Stimulated activated naive CD8-positive, alpha-beta T cell treated with anti-CD3 and anti-CD28 coated beads, Interleukin-15, Interleukin-2, amounts not matched to agents 100 ng/mL and 50 ng/mL, for 24 hours (primary cell): ENCODE measurements around the gene DLGAP1.

Experiments used
- H3K27ac Mint-ChIP-seq: one replicate; pipeline ENCODE4 v1.8.0; 2021; ENCODE audit warnings: mild to moderate bottlenecking, mixed read lengths
- H3K27me3 Mint-ChIP-seq: one replicate; pipeline ENCODE4 v1.8.0; 2021; ENCODE audit warnings: mixed read lengths
- H3K36me3 Mint-ChIP-seq: one replicate; pipeline ENCODE4 v1.8.0; 2021; ENCODE audit warnings: low read depth, mixed read lengths
- H3K4me1 Mint-ChIP-seq: one replicate; pipeline ENCODE4 v1.8.0; 2021; ENCODE audit warnings: low read depth, mixed read lengths
- H3K4me3 Mint-ChIP-seq: one replicate; pipeline ENCODE4 v1.8.0; 2021; ENCODE audit warnings: mild to moderate bottlenecking, mixed read lengths
- H3K9me3 Mint-ChIP-seq: one replicate; pipeline ENCODE4 v1.8.0; 2021; ENCODE audit warnings: mixed read lengths

The DLGAP1 gene

GRCh38 chr18:3451989-3452749 is 1002.9 kb downstream of the DLGAP1 start:
- Mint-ChIP-seq H3K9me3 (no peaks in the 10 kb centered on the region), H3K27me3 (no peaks in the 10 kb centered on the region), H3K4me1 (peaks cover 68% of the 10 kb centered on the region), H3K27ac (peak overlapping the region; percentile 100), H3K4me3 (peak overlapping the region; percentile 91), H3K36me3 (peaks cover 39% of the 10 kb centered on the region)

DNA sequence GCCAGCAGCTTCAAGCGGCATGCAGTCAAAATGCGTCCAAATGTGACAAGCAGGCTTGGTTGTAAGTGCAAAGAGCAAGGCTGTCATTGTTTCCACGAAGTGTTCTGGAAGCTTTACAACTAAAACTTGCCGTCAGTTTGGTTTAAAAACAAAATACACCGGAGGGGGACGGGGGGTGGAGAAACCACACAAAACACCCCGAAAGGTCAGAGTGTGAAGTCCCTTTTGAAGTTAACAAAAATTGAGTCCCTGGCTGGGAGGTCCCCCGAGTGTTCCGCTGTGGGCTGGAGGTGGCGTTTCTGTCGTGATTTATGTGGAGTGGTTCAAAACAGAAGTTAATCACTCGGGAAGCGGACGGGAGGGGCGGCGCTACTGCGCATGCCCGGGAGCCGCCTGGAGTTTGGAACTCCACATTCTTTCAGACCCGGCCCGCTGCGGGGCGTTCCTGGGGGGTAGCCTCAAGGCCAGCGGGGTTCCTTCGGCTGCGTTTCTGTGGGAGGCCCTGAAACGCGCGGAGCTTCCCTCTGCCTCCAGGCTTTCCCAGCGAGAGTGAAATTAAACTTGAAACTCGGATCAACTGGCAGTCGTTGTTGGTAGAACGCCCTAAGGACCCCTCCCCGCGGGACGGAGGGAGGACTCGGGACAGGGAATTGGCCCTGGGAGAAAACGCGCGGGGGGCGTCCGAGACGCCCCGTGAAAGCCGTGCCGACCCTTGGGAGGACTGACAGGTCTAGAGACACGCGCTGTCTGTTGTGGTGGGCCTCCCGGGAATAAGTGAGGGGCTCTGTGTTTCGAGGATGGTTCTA is 1003.7 kb downstream of the DLGAP1 start:
- peaks cover 32% of the 10 kb centered on the region for H3K36me3 Mint-ChIP-seq
- H3K9me3 Mint-ChIP-seq = no peaks in the 10 kb centered on the region
- peak overlapping the region; percentile 100 for H3K27ac Mint-ChIP-seq
- H3K27me3 Mint-ChIP-seq = no peaks in the 10 kb centered on the region
- peaks cover 69% of the 10 kb centered on the region for H3K4me1 Mint-ChIP-seq
- peak overlapping the region; percentile 91 for H3K4me3 Mint-ChIP-seq

GRCh38 chr18:3450799-3451182 is 1004.3 kb downstream of the DLGAP1 start:
- Mint-ChIP-seq H3K36me3 (peaks cover 26% of the 10 kb centered on the region), H3K4me1 (peaks cover 64% of the 10 kb centered on the region), H3K4me3 (peak overlapping the region; percentile 91), H3K27ac (peak overlapping the region; percentile 100), H3K27me3 (no peaks in the 10 kb centered on the region), H3K9me3 (no peaks in the 10 kb centered on the region)

GRCh38 chr18:3450012-3450798 is 1004.9 kb downstream of the DLGAP1 start, which contains the start of gene TGIF1:
TGIF1 (plus strand) TSS chr18:3450172; CDS start chr18:3450490, 318 bp downstream.
- Mint-ChIP-seq H3K4me3 (peak within 1 kb of the TSS; percentile 91), H3K9me3 (no peaks in the 10 kb centered on the region), H3K36me3 (peaks cover 21% of the 10 kb centered on the region), H3K27me3 (no peaks in the 10 kb centered on the region), H3K4me1 (peaks cover 58% of the 10 kb centered on the region), H3K27ac (peak within 1 kb of the TSS; percentile 100)

DNA sequence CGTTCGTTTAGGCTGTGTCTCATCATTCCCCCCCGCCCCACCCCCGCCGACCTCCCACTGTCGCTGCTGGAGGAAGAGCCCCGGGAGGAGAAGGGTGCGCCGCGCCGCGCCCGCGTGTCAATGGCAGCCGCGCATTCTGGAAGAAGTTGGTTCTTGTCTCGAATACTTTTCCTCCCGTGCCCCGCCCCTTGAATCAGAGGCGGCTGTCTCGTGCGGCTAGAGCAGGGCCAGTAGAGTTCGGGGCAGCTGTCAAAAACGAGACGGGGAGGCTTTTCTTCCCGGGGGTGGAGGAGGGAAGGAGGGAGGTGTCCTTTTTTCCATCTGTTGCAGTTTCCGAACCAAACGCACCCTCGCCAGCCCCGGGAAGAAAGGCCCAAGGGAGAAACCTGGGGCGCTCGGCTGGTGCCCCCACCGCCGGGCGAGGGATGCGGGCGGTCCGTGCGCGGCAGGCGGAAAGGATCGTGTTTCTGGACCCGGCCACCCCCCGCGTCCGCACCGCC is 1005.5 kb downstream of the DLGAP1 start:
- peaks cover 56% of the 10 kb centered on the region for H3K4me1 Mint-ChIP-seq
- peak overlapping the region; percentile 95 for H3K27ac Mint-ChIP-seq
- no peaks in the 10 kb centered on the region for H3K9me3 Mint-ChIP-seq
- H3K36me3 Mint-ChIP-seq = peaks cover 18% of the 10 kb centered on the region
- peak overlapping the region; percentile 91 for H3K4me3 Mint-ChIP-seq
- no peaks in the 10 kb centered on the region for H3K27me3 Mint-ChIP-seq

DNA sequence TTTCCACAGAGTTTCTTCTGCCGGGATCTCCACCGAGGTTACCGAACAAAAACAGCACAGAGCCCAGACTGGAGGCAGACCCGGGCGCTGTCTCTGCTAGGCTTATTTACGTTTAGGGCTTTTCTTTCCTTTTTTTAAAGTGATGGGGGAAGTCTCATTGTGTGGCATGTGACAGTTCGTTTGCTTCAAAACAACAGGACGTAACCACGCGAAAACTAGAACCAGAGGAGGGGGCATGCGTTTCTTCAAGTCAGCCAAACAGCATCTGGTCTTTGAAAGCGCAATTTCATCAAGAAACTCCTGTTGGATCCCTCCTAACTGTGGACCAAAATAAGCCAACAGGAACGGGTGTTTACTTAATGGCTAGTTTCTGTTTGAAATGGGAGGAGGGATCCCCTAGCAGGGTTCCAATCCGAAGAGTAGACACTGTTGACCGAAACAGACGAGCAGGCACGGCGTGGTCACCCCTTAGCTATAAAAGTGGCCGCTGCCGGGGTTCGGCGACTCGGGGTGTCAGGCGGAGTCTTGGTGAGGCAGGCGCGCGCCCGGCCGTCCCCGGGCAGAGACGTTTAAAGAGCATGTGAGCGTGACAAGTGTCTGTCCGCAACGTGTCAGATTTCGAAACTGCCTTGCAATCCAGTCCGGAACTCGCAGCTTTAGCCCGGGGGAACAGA is 1006.1 kb downstream of the DLGAP1 start:
- H3K4me3 Mint-ChIP-seq = peak overlapping the region; percentile 91
- H3K36me3 Mint-ChIP-seq = peaks cover 17% of the 10 kb centered on the region
- peaks cover 51% of the 10 kb centered on the region for H3K4me1 Mint-ChIP-seq
- no peaks in the 10 kb centered on the region for H3K9me3 Mint-ChIP-seq
- H3K27me3 Mint-ChIP-seq = no peaks in the 10 kb centered on the region
- H3K27ac Mint-ChIP-seq = peak overlapping the region; percentile 95

DNA sequence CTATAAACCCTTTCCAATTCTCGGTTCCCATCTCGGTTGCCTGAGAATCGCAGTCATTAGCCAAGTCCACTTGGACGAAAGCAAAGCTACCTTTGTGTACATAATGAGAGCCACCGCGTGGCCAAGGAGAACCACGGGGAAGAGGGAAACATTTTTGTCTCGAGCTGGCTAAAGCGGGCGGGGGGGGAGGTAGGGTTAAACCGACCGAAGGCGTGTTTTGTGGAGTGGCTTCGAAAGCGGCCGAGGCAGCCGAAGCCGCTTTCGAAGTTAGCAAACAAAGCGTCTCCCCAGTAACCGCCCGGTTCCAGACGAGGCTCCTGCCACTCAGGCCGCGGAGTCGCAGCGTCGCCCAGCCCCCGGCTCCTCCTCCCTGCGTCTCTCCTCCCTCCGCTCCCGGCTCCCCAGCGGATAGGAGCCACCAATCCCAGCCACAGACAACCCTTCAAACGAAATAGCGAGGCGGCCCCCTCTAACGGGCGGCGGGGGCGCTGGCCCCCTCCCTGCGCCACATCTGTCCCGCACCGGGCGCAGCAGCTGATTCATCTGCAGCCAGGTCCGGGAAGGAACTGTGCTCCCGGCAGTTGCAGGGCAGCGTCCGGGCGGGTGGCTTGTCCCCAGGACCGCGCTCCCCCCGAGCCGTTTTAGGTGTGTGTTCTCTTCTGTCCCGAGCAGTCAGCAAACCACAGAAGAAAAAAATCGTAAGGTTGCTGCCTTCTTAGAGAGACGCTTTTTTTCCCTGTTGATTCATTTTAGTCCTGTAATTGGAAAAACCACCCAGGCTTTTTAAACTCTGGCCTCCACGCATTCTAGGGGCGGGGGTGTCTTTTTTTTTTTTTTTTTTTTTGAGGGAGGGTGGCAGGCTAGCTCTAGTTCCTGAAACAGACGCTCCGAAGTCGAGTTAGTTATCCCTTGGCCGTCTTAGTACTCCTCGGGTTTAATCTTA is 1006.9 kb downstream of the DLGAP1 start:
- peak overlapping the region; percentile 95 for H3K27ac Mint-ChIP-seq
- peaks cover 15% of the 10 kb centered on the region for H3K36me3 Mint-ChIP-seq
- H3K4me1 Mint-ChIP-seq = peaks cover 43% of the 10 kb centered on the region
- H3K27me3 Mint-ChIP-seq = no peaks in the 10 kb centered on the region
- no peaks in the 10 kb centered on the region for H3K9me3 Mint-ChIP-seq
- peak overlapping the region; percentile 91 for H3K4me3 Mint-ChIP-seq

GRCh38 chr18:3447068-3447894 is 1007.8 kb downstream of the DLGAP1 start:
- Mint-ChIP-seq H3K4me3 (peak overlapping the region; percentile 91), H3K4me1 (peaks cover 35% of the 10 kb centered on the region), H3K36me3 (peaks cover 6% of the 10 kb centered on the region), H3K27me3 (no peaks in the 10 kb centered on the region), H3K27ac (peak overlapping the region; percentile 95), H3K9me3 (no peaks in the 10 kb centered on the region)
